CD4-positive, alpha-beta memory T cell (primary cell): ENCODE data around the gene WNK1. TPM values are rescaled to one million over a fixed set of nuclear protein-coding genes. Genes with fewer than 3 reads are reported as not detected.

Experiments
- CTCF ChIA-PET: fragments of 350-600 bp; sonication (Branson Sonifier 250); formaldehyde crosslinking; loops from one replicate; lab custom pipeline; 2021; ENCODE audit warnings: inconsistent platforms; ENCODE audit not compliant: partially characterized antibody; lab: Charles Lee
- POLR2A ChIA-PET: fragments of 350-600 bp; sonication (Branson Sonifier 250); formaldehyde crosslinking; loops from one replicate; lab custom pipeline; 2021; ENCODE audit not compliant: partially characterized antibody; lab: Charles Lee
- DNase-seq, 5 donors: peaks; one replicate each; pipeline versions ENCODE4 v3.0.0 to v3.0.0-alpha.2; 2020 to 2022; ENCODE audit warnings: mixed read lengths in 1 of 5
- H3K27ac ChIP-seq: one replicate; pipeline ENCODE4 v1.7.0; 2013; ENCODE audit warnings: low read depth, low read length
- H3K27me3 ChIP-seq: 2 replicates; pipeline ENCODE4 v1.7.0; 2013; ENCODE audit warnings: mild to moderate bottlenecking, low read length, moderate library complexity; ENCODE audit not compliant: insufficient read depth
- H3K36me3 ChIP-seq: 2 replicates; pipeline ENCODE4 v1.7.0; 2013; ENCODE audit warnings: mild to moderate bottlenecking, low read length, moderate library complexity; ENCODE audit not compliant: insufficient read depth
- H3K4me1 ChIP-seq: 2 replicates; pipeline ENCODE4 v1.7.0; 2013; ENCODE audit warnings: mild to moderate bottlenecking, low read length, moderate library complexity; ENCODE audit not compliant: insufficient read depth
- H3K4me3 ChIP-seq, 2 donors: one replicate each; pipeline ENCODE4 v1.7.0; 2013; ENCODE audit warnings: low read length in 2 of 2, mild to moderate bottlenecking in 1 of 2
- H3K9me3 ChIP-seq, 2 donors: one replicate each; pipeline ENCODE4 v1.7.0; 2013; ENCODE audit warnings: low read length in 2 of 2, control low read depth in 1 of 2; ENCODE audit not compliant: control insufficient read depth in 1 of 2
- H3K27ac Mint-ChIP-seq, 7 donors: one replicate each; pipeline ENCODE4 v1.8.0; 2020 to 2021; ENCODE audit warnings: mixed read lengths in 7 of 7, mild to moderate bottlenecking in 6 of 7, inconsistent platforms in 3 of 7, moderate library complexity in 3 of 7
- H3K27me3 Mint-ChIP-seq, 2 donors: one replicate each; pipeline ENCODE4 v1.8.0; 2020 to 2021; ENCODE audit warnings: mixed read lengths in 2 of 2
- H3K36me3 Mint-ChIP-seq, 2 donors: one replicate each; pipeline ENCODE4 v1.8.0; 2020 to 2021; ENCODE audit warnings: mixed read lengths in 2 of 2, inconsistent platforms in 1 of 2, mild to moderate bottlenecking in 1 of 2
- H3K4me1 Mint-ChIP-seq, 4 donors: one replicate each; pipeline ENCODE4 v1.8.0; 2020 to 2021; ENCODE audit warnings: mixed read lengths in 4 of 4, mild to moderate bottlenecking in 1 of 4
- H3K4me3 Mint-ChIP-seq, 8 donors: one replicate each; pipeline ENCODE4 v1.8.0; 2020 to 2021; ENCODE audit warnings: mixed read lengths in 8 of 8, mild to moderate bottlenecking in 7 of 8, moderate library complexity in 6 of 8, inconsistent platforms in 3 of 8
- H3K9me3 Mint-ChIP-seq, 8 donors: one replicate each; pipeline ENCODE4 v1.8.0; 2020 to 2021; ENCODE audit warnings: mixed read lengths in 8 of 8, mild to moderate bottlenecking in 5 of 8, inconsistent platforms in 3 of 8, moderate library complexity in 1 of 8
- intact Hi-C: fragments of 100-400 bp; cut with micrococcal nuclease; formaldehyde crosslinking; loops from one replicate; pipeline ENCODE4 v1.15.1; 2023
- polyA plus RNA-seq, 2 donors: library from polyadenylated mRNA; unstranded; fragments of 300-500 nt; fragmentation: Illumina TruSeq; gene quantifications; one replicate each; pipeline ENCODE4 v1.2.3, GENCODE V29; 2021
- total RNA-seq, 2 experiments: library from RNA; stranded (reverse); gene quantifications; one replicate each; pipeline ENCODE4 v1.2.3, GENCODE V29; 2021

Gene WNK1
- total and polyA plus RNA-seq, 4 experiments from 2014 or later: 4.5 to 194 (median 121) TPM

GRCh38 chr12:857611-858010, 105.2 kb downstream of the WNK1 start:
- no peaks in the 10 kb centered on the region for H3K9me3 Mint-ChIP-seq
- DNase-seq: no peak
- CTCF ChIA-PET: interaction anchor here (0.8 to 1.5 kb wide), 2 partner anchors 14 to 287 kb away, joined by 3 to 4 read pairs; no protein-coding TSS in a partner anchor
- no peak overlapping the region for H3K4me3 ChIP-seq
- H3K27ac Mint-ChIP-seq: peak overlapping the region in 3 of 7 donors; percentile 13 to 55 (median 52)
- no peak overlapping the region for H3K4me3 Mint-ChIP-seq
- peaks cover 53% of the 10 kb centered on the region for H3K36me3 ChIP-seq
- no peaks in the 10 kb centered on the region for H3K27me3 ChIP-seq
- H3K27ac ChIP-seq: no peak overlapping the region
- POLR2A ChIA-PET: no interaction called here
- no peaks in the 10 kb centered on the region for H3K27me3 Mint-ChIP-seq
- peaks cover 4% of the 10 kb centered on the region for H3K4me1 ChIP-seq
- intact Hi-C loops: no loop called here
- peaks cover 6 to 12% (median 8%) of the 10 kb centered on the region in 4 donors for H3K4me1 Mint-ChIP-seq
- H3K9me3 ChIP-seq: no peaks in the 10 kb centered on the region
- peaks cover 39 to 54% of the 10 kb centered on the region in 2 donors for H3K36me3 Mint-ChIP-seq

- Histone ChIP-seq H3K9me3 (no peaks in the 10 kb centered on the region), H3K4me3 (no peak overlapping the region), H3K4me1 (no peaks in the 10 kb centered on the region), H3K36me3 (peaks cover 56% of the 10 kb centered on the region), H3K27ac (no peak overlapping the region), H3K27me3 (no peaks in the 10 kb centered on the region)
- Mint-ChIP-seq H3K36me3 (peaks cover 39 to 72% of the 10 kb centered on the region in 2 donors), H3K27me3 (no peaks in the 10 kb centered on the region), H3K9me3 (no peaks in the 10 kb centered on the region), H3K27ac (peak overlapping the region in 4 of 7 donors; percentile 20 to 73 (median 60)), H3K4me3 (no peak overlapping the region), H3K4me1 (peaks cover 0 to 8% (median 6%) of the 10 kb centered on the region in 4 donors)
- ChIA-PET CTCF (interaction anchor here (1.8 to 3.5 kb wide), 2 partner anchors 46 to 287 kb away, joined by 4 to 9 read pairs; no protein-coding TSS in a partner anchor), POLR2A (no interaction called here)
- DNase-seq: no peak
- intact Hi-C loops: no loop called here
Observed at GRCh38 chr12:862303-862911, 110.0 kb downstream of the WNK1 start.

GRCh38 chr12:863285-863684, 110.9 kb downstream of the WNK1 start:
- ChIA-PET POLR2A (no interaction called here), CTCF (interaction anchor here (1.8 kb wide), 1 partner anchor 287 kb away, joined by 4 read pairs; no protein-coding TSS in a partner anchor)
- Histone ChIP-seq H3K36me3 (peaks cover 56% of the 10 kb centered on the region), H3K9me3 (no peaks in the 10 kb centered on the region), H3K4me1 (no peaks in the 10 kb centered on the region), H3K27ac (no peak overlapping the region), H3K4me3 (no peak overlapping the region), H3K27me3 (no peaks in the 10 kb centered on the region)
- peaks cover 40 to 75% of the 10 kb centered on the region in 2 donors for H3K36me3 Mint-ChIP-seq
- H3K27me3 Mint-ChIP-seq: no peaks in the 10 kb centered on the region
- intact Hi-C loops: no loop called here
- H3K27ac Mint-ChIP-seq: peak overlapping the region in 1 of 7 donors; percentile 29
- no peak overlapping the region for H3K4me3 Mint-ChIP-seq
- no peak for DNase-seq
- H3K9me3 Mint-ChIP-seq: no peaks in the 10 kb centered on the region
- H3K4me1 Mint-ChIP-seq: peaks cover 0 to 14% (median 7%) of the 10 kb centered on the region in 4 donors

GRCh38 chr12:865614-866013, 113.2 kb downstream of the WNK1 start:
- Mint-ChIP-seq H3K4me3 (no peak overlapping the region), H3K36me3 (peaks cover 31 to 72% of the 10 kb centered on the region in 2 donors), H3K9me3 (no peaks in the 10 kb centered on the region), H3K27me3 (no peaks in the 10 kb centered on the region), H3K27ac (no peak overlapping the region), H3K4me1 (peaks cover 9 to 30% (median 16%) of the 10 kb centered on the region in 4 donors)
- Histone ChIP-seq H3K27ac (no peak overlapping the region), H3K4me1 (peaks cover 12% of the 10 kb centered on the region), H3K4me3 (no peak overlapping the region), H3K36me3 (peaks cover 37% of the 10 kb centered on the region), H3K9me3 (no peaks in the 10 kb centered on the region), H3K27me3 (no peaks in the 10 kb centered on the region)
- DNase-seq: no peak
- intact Hi-C loops: no loop called here
- ChIA-PET CTCF (no interaction called here), POLR2A (no interaction called here)

GRCh38 chr12:867905-868304, 115.5 kb downstream of the WNK1 start:
- H3K36me3 Mint-ChIP-seq: peaks cover 22 to 69% of the 10 kb centered on the region in 2 donors
- Histone ChIP-seq H3K4me1 (peaks cover 13% of the 10 kb centered on the region), H3K4me3 (no peak overlapping the region), H3K9me3 (no peaks in the 10 kb centered on the region), H3K36me3 (peaks cover 24% of the 10 kb centered on the region), H3K27ac (no peak overlapping the region), H3K27me3 (no peaks in the 10 kb centered on the region)
- POLR2A ChIA-PET: no interaction called here
- intact Hi-C loops: no loop called here
- no peak overlapping the region for H3K4me3 Mint-ChIP-seq
- peaks cover 12 to 28% (median 20%) of the 10 kb centered on the region in 4 donors for H3K4me1 Mint-ChIP-seq
- peak overlapping the region in 1 of 7 donors; percentile 73 for H3K27ac Mint-ChIP-seq
- DNase-seq: no peak
- no peaks in the 10 kb centered on the region for H3K27me3 Mint-ChIP-seq
- CTCF ChIA-PET: no interaction called here
- H3K9me3 Mint-ChIP-seq: no peaks in the 10 kb centered on the region

- peaks cover 13% of the 10 kb centered on the region for H3K4me1 ChIP-seq
- peaks cover 21% of the 10 kb centered on the region for H3K36me3 ChIP-seq
- H3K27ac ChIP-seq: no peak overlapping the region
- ChIA-PET POLR2A (no interaction called here), CTCF (no interaction called here)
- H3K4me1 Mint-ChIP-seq: peaks cover 12 to 28% (median 21%) of the 10 kb centered on the region in 4 donors
- H3K27ac Mint-ChIP-seq: peak overlapping the region in 6 of 7 donors; percentile 13 to 66 (median 29)
- H3K4me3 Mint-ChIP-seq: no peak overlapping the region
- no peak for DNase-seq
- no peaks in the 10 kb centered on the region for H3K27me3 ChIP-seq
- H3K9me3 ChIP-seq: no peaks in the 10 kb centered on the region
- intact Hi-C loops: no loop called here
- no peaks in the 10 kb centered on the region for H3K9me3 Mint-ChIP-seq
- H3K36me3 Mint-ChIP-seq: peaks cover 22 to 74% of the 10 kb centered on the region in 2 donors
- no peak overlapping the region for H3K4me3 ChIP-seq
- H3K27me3 Mint-ChIP-seq: no peaks in the 10 kb centered on the region
Observed at GRCh38 chr12:868722-869121, 116.3 kb downstream of the WNK1 start.

- peaks cover 25% of the 10 kb centered on the region for H3K36me3 ChIP-seq
Observed at GRCh38 chr12:870378-870777, 118.0 kb downstream of the WNK1 start.

More at GRCh38 chr12:870378-870777, 118.0 kb downstream of the WNK1 start:
- H3K4me3 ChIP-seq: no peak overlapping the region
- POLR2A ChIA-PET: no interaction called here
- H3K27ac ChIP-seq: no peak overlapping the region
- peak in 4 of 5 donors; percentile 7 to 31 (median 19) for DNase-seq
- Mint-ChIP-seq H3K27ac (peak overlapping the region in 3 of 7 donors; percentile 8 to 78 (median 67)), H3K27me3 (no peaks in the 10 kb centered on the region), H3K4me1 (peaks cover 12 to 23% (median 17%) of the 10 kb centered on the region in 4 donors), H3K9me3 (no peaks in the 10 kb centered on the region), H3K4me3 (no peak overlapping the region), H3K36me3 (peaks cover 22 to 74% of the 10 kb centered on the region in 2 donors)
- intact Hi-C loops: no loop called here
- H3K4me1 ChIP-seq: peaks cover 13% of the 10 kb centered on the region
- CTCF ChIA-PET: no interaction called here
- no peaks in the 10 kb centered on the region for H3K9me3 ChIP-seq
- no peaks in the 10 kb centered on the region for H3K27me3 ChIP-seq
